ENCODE data around the gene TRAPPC6A. TPM values are rescaled to one million over a fixed set of nuclear protein-coding genes. Genes with fewer than 3 reads are reported as not detected.

TRAPPC6A gene
- total RNA-seq, 1 donor from 2014 or later, result 33.8 TPM

GRCh38 chr19:45151320-45151719 is 26.7 kb downstream of the TRAPPC6A start:
- no peak overlapping the region for H3K4me3 ChIP-seq (ENCODE audit: low read depth, low read length)
- no peak for TF ChIP-seq CTCF (IDR thresholded peaks at IDR 0.05; ENCODE audit: insufficient read depth, low read length, poor library complexity, severe bottlenecking)
- DNase-seq (ENCODE audit: low read depth), result no peak

DNA sequence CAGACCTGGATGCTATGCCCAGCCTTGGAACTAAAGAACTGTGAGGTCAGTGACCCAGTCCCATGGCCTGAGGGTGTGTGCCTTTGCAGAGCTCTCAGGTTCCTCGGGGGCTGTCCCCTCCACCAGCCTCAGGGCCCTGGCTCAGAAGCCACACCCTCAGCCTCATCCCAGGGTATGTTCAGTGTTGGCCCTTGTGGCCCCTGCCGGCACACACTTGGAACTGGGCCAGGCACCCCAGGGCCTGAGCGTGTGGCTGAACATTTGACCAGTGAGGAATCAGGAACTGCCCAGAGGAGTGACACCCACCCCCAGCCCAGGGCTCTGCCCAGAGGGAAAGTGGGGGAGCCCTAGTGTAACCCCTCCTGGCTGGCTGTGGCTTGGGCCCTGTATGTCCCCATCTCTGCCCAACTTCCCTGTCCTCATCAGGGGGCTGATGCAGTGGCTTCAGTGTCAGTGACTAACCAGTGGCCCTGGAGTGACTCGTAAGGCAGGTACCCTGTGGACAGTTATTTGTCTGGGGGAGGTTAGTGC is 27.2 kb downstream of the TRAPPC6A start:
- Histone ChIP-seq H3K27me3 (ENCODE audit: control insufficient read depth, insufficient read depth, low read length) (peaks cover 32% of the 10 kb centered on the region), H3K36me3 (ENCODE audit: control insufficient read depth, insufficient read depth, low read length) (no peaks in the 10 kb centered on the region), H3K4me3 (ENCODE audit: low read depth, low read length) (no peak overlapping the region)
- no peak for TF ChIP-seq CTCF (IDR thresholded peaks at IDR 0.05; ENCODE audit: insufficient read depth, low read length, poor library complexity, severe bottlenecking)
- DNase-seq (ENCODE audit: low read depth), result no peak

More at GRCh38 chr19:45151320-45151719, 26.7 kb downstream of the TRAPPC6A start:
- Histone ChIP-seq H3K36me3 (ENCODE audit: control insufficient read depth, insufficient read depth, low read length) (no peaks in the 10 kb centered on the region), H3K27me3 (ENCODE audit: control insufficient read depth, insufficient read depth, low read length) (peaks cover 35% of the 10 kb centered on the region)

GRCh38 chr19:45150180-45150579 is 27.9 kb downstream of the TRAPPC6A start:
- TF ChIP-seq CTCF (IDR thresholded peaks at IDR 0.05; ENCODE audit: insufficient read depth, low read length, poor library complexity, severe bottlenecking), result no peak

GRCh38 chr19:45149129-45149528 is 28.9 kb downstream of the TRAPPC6A start:
- no peaks in the 10 kb centered on the region for H3K36me3 ChIP-seq (ENCODE audit: control insufficient read depth, insufficient read depth, low read length)
- TF ChIP-seq CTCF (IDR thresholded peaks at IDR 0.05; ENCODE audit: insufficient read depth, low read length, poor library complexity, severe bottlenecking), result no peak
- DNase-seq (ENCODE audit: low read depth), result no peak

More at GRCh38 chr19:45150180-45150579, 27.9 kb downstream of the TRAPPC6A start:
- DNase-seq (ENCODE audit: low read depth), result no peak
- peaks cover 32% of the 10 kb centered on the region for H3K27me3 ChIP-seq (ENCODE audit: control insufficient read depth, insufficient read depth, low read length)
- no peaks in the 10 kb centered on the region for H3K36me3 ChIP-seq (ENCODE audit: control insufficient read depth, insufficient read depth, low read length)
- H3K4me3 ChIP-seq (ENCODE audit: low read depth, low read length), result no peak overlapping the region

DNA sequence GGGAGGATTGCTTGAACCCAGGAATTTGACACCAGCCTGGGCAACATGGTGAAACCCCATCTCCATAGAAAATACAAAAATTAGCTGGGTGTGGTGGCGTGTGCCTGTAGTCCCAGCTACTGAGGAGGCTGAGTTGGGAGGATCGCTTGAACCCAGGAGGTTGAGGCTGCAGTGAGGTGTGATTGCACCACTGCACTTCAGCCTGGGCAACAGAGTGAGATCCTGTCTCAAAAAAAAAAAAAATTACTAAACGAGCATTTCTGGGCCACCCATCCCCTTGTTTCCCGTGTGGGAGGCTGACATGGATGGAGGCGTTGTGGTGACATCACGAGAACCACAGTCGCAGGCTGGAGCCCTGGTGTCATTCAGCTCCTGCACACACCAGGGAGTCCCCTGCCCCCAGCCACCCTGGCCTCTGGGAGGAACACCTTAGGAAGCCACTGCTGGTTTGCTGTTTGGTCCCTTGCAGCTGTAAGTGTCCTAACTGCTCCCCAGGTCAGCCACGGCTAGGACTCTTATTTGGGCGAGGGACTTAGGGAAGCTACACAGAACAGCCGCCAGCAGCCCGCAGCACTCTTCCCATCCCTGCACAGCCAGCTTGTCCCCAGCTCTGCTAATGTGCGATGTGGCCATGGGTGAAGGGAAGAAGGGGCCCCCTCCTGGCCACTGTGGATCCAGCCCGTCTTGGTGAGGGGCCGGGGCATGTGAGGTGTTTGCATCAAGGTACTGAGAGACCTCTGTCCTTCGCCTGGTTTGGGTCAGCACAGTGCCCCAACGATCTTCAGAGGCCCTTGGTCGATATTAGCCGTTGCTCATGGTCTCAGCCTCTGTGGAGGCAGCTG is 30.0 kb downstream of the TRAPPC6A start:
- no peaks in the 10 kb centered on the region for H3K36me3 ChIP-seq (ENCODE audit: control insufficient read depth, insufficient read depth, low read length)
- DNase-seq (ENCODE audit: low read depth), result no peak
- no peak for TF ChIP-seq CTCF (IDR thresholded peaks at IDR 0.05; ENCODE audit: insufficient read depth, low read length, poor library complexity, severe bottlenecking)

More at GRCh38 chr19:45149129-45149528, 28.9 kb downstream of the TRAPPC6A start:
- Histone ChIP-seq H3K27me3 (ENCODE audit: control insufficient read depth, insufficient read depth, low read length) (peaks cover 32% of the 10 kb centered on the region), H3K4me3 (ENCODE audit: low read depth, low read length) (no peak overlapping the region)

More for the DNA sequence above, 30.0 kb downstream of the TRAPPC6A start:
- H3K4me3 ChIP-seq (ENCODE audit: low read depth, low read length), result no peak overlapping the region
- peaks cover 21% of the 10 kb centered on the region for H3K27me3 ChIP-seq (ENCODE audit: control insufficient read depth, insufficient read depth, low read length)

Measured in kidney epithelial cell (primary cell).